ENCODE measurements around the gene CHRD. TPM values are rescaled to one million over a fixed set of nuclear protein-coding genes. Genes with fewer than 3 reads are reported as not detected.

CHRD gene
- polyA plus RNA-seq, 1 donor: 10.6 TPM

DNA sequence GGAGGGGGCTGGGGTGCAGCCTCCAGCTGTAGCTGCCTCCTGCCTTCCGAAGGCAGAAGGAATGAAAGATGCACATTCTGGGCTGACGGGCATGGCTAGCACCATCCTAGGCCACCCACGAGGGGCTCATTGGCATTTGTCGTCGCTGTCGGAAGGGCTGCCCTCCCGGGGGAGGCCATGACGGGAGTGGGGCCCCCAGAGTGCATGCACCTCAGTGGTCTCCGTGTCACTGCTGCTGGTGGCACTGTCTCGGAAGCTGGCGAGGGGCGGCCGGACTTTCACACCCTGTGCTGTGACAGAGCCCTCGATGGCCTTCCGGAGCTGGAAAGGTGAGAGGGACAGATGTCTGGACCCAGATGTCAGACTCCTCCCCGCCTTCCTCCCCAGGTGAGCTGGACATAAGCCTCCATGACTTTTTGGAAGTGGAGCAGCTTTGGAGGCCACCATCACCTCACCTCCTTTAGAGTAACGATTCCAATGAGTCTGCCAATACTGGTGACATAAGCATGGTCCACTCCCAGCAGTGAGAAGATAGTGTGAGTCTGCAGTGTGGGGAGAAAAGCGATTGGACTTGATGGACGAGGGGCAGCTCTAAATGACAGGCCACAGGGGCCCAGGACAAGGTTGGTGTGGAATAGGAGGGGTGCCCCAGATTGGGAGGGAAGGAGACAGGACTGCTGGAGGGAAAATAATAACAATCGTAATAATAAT is 33.2 kb upstream of the CHRD start:
- DNase-seq: no peak

DNA sequence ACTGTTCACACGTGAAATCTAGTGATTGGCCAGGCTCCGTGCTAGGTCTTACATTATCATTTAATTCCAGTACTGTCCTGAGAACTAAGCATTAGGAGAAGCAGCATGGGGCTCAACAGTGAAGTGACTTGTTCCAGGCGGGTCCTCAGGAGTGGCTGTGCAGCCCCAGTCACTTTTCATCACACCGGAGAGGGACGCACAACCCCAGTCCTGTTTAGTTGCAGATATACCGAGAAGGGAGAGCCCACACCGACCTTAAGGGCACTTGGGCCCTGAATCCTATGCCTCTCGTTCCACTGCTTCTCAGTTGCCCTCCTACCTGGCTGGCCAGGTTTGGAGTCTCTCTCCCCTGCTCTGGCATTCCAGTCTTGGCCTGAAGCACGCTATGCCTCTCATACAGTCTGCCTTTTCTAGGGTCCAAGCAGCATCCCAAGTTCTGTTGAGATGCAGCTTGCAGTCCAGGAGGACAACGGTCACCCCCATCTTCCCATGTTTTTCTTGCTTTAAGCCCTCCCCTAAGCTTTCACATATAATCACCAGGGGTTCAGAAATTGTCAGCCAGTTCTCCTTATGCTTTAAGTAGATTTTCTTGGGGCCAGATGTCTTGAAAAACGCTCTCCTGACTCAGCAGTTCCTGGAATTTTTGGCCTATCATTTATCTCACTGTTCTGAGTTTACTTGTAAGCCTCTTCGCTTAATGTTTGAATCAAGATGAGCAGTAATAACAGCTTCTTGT is 32.4 kb upstream of the CHRD start:
- no peak for DNase-seq

DNA sequence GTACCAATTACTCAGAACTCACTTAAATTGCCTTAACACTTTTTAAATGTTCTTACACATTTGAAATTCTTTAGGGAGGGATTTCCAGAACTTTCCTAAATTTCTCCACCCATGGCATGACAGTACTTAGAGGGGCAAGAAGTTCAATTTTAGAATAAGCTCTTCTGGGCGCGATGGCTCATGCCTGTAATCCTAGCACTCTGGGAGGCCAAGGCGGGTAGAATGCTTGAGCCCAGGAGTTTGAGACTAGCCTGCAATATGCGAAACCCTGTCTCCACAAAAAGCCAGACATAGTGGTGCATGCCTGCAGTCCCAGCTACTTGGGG is 31.8 kb upstream of the CHRD start:
- no peak for DNase-seq

DNA sequence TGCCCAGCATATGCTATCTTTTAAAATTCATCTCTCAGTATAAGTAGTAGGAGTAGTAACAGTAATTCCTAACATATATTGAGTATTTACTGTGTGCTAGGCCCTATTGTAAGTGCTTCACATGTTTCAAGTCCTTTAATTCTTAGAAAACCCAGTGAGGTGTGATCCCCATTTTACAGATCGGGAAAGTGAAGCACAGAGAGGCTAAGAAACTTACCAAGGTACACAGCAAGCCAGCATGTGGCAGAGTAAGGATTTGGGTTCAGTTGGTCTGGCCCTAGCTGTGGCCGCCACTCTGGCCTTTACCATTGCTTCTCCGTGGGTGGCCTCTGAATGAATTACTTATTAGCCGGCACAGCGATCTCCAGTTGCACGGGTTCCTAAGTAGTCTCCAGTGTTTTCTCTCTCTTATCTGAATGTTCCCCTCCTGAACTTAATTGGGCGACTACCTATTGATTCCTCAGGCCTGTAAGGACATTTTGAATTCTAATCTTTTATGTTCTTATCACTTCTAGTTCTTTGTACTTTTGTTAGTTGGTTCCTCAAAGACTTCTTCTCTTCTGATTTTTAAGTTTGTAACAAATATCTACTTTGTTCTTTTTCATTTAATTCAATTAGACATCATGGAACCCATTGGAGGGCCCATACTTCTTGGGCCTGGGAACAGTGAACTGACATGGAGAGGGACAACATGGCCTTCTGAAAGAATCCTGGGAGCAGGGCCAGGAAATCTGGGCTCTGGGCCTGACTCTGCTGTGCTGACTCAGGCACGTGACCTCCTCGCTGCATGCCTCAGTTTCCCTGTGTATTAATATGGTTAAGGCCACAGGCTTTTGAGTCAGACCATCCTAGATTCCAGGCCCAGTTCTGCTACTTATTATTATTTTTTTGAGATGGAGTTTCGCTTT is 30.0 kb upstream of the CHRD start:
- DNase-seq: no peak

DNA sequence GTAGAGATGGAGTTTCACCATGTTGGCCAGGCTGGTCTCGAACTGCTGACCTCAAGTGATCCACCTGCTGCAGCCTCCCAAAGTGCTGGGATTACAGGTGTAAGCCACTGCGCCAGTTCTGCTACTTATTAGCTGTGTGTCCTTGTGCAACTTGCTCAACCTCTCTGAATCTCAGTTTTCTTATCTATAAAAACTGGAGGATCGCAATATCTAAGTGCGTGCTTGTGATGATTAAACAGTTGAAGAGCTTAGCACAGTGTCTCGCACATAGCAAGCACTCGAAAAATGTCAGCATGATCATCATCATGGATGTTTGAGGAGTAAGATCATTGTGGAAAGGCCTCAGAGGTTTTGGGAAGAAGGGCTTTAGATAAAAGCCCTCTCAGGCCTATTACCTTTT is 29.2 kb upstream of the CHRD start:
- no peak for DNase-seq

DNA sequence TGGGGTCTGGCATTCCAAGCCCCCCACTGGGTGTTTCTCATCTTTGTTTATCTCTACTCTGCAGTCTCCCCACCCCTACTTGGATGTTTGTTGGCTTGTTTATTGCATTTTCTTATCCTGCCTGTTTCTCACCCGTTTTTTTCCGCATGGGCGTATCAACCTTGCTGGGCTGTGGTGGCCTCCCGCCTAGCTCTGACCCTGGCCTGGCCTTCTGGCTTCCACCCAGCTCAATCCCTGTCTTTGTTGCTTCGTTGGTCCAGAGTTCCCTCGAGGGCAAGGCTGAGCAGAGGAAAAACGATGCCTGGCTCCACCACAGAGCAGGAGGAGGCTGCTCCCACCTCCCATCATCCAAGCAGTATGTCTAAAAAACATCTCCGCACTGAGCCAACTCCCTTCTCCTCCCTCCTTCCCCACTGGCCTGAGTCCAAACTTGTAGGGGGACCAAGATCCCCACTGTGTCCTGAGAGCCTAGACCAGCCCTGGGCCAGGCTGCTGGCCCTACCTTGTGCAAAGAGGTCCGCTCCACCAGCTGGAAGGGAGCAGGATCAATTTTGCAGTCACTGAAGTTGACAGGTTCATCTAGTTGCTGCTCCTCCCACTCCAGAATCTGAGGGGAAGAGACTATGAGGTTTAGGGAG is 28.2 kb upstream of the CHRD start:
- DNase-seq: no peak

DNA sequence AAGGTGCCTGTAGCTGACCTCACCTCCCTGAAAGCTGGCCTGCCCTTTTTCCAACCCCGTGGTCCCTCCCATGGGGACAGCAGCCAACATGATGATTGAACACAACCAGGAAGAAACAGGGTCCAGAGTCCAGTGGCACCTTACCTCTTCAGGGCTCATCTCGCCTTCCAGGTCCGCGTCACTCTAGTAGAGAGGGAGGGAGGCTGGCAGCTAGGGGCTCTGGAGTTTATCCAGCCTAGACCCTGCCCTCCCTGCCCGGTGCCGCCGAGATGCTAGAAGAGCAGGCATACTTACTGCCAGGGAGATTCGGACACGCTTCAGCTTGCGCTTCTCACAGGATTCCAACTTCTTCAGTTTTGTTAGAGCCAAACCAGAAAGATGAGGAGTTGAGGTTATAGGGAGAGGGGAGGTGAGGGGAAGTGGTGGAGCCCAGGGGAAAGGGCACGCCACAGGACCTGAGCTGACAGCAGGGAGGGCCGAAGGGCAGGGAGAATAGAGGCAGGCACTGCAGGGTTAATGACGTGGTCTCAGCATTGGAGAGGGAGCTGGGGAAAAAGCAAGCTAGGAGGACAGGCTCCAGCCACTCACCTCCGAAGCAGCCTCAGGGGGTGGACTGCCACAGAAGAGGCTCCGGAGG is 27.6 kb upstream of the CHRD start:
- DNase-seq: no peak

DNA sequence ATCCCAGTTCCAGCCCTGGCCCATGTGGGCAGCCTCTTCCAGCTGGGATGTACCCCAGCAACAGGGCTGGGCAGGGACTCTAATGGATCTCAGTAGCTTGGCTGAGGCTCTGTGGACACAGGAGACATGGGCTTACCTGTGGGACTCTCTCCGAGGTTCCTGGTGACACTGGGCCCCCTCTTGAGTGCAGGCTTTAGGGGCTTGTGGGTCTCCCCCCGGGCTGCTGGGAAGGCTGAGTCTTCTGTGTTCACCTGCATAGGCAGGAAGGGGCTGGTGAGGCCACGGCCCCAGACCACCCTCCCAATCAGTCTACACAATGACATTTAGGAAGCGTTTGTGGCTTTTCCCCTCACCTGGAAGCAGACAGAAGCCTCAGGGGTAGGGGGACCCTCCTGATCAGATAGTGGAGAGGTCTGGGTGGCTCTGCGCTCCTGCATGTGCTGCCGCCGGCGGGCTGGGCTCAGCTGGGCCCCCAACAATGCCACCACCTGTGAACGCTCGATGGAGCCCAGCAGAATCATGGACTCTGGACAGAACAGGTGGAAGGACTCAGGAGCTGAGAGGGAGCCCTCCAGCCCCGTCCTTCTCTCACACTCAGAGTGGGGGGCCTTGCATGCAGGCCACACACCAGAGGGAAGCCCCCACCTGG is 26.8 kb upstream of the CHRD start:
- no peak for DNase-seq

DNA sequence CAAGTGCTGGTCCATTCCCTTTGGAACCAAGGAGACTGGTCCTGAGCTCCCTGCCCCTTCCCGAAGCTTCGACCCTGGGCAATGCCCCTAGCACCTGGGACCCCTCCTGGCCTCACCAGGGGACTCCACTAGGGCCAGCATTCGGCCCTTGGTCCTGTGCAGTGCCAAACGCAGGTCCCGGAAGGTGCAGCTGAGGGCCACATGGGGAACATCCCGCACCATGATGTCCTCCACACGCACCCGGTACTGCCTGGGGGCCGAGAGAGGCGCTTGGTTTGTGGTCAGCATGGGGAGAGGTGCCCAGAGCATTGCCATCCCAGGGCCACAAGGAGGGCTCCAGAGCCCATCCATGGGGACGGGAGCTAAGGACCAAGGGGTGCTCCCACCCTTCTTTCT is 26.3 kb upstream of the CHRD start:
- DNase-seq: no peak

DNA sequence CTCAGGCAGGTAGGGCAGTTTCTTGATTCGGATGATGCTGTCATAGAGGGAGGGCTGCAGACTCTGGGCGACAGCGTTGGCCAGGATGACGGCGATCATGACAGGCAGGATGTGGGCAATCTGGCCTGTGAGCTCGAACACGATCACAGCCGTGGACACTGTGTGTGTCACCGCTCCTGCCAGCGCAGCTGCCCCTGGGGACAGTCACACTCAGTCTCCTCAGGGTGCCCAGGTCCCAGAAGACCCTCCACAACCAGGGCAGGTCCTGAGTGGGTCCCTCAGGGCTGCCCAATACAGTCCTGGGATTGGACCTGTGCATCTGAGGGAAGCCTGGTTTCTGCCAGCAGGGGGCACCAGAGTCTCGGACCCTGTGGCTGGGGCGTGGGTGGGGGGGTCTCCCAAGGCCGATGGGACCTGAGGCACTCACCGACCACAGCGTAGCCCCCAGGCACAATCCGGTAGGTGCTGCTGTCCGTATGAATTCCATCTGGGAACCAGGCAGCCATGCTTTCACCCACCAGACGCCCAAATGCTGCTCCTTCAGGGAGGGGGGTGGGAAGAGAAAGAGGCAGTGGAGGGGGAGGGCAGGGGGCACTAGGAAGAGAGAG is 25.6 kb upstream of the CHRD start:
- no peak for DNase-seq

DNA sequence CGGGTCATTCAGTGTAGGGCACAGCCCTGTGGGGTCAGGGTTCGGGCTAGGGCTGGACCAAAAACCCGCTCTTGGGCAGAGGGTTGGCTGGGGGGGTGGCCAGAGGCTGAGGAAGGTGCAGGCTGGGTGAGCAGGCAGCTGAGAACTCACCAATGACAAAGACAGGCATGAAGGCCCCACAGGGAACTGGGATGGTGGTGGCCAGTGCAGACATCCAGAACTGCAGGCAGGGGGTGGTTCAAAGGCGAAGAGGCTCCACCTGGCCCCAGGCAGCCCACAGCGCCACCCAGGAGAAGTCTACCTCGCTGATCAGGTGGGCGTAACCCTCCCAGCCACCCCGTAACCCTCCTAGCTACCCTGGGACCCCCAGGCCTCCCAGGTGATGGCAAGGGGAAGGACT is 25.1 kb upstream of the CHRD start:
- no peak for DNase-seq

DNA sequence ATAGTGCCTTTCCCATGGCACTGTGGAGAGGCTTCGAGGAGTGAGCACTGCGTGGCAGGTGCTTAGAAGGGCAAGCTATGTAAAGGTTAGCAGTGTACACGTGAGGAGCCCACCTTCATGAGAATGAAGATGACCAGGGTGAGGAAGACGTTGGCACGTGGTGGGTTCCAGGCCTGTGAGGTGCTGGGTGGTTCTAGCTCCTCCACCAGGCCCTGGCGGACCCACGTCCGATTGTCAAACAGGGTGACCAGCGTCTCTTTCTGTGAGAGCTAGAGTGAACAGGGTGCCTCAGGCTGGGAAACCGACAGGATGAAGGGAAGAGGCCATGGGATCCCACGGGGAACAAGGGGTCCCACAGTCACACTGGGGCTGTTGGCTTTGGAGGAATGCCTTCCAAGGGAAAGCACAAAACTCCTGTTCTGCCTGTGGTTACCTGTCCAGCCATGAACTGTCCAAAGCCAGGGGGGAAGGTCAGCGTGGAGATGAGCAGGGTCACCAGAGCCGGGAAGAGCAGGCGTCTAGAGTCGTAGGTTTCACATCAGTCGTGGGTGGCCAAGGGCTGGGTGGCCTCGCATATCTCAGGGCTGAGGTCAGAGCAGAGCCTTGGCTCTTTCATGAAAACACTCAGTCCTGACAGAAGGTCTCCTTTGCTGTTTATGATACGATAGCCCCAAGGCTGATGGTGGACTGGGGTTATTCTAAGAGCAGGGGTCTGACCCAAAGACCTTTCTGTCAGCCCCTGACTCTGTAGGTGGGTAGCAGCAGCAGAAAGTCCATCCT is 24.4 kb upstream of the CHRD start:
- DNase-seq: no peak

DNA sequence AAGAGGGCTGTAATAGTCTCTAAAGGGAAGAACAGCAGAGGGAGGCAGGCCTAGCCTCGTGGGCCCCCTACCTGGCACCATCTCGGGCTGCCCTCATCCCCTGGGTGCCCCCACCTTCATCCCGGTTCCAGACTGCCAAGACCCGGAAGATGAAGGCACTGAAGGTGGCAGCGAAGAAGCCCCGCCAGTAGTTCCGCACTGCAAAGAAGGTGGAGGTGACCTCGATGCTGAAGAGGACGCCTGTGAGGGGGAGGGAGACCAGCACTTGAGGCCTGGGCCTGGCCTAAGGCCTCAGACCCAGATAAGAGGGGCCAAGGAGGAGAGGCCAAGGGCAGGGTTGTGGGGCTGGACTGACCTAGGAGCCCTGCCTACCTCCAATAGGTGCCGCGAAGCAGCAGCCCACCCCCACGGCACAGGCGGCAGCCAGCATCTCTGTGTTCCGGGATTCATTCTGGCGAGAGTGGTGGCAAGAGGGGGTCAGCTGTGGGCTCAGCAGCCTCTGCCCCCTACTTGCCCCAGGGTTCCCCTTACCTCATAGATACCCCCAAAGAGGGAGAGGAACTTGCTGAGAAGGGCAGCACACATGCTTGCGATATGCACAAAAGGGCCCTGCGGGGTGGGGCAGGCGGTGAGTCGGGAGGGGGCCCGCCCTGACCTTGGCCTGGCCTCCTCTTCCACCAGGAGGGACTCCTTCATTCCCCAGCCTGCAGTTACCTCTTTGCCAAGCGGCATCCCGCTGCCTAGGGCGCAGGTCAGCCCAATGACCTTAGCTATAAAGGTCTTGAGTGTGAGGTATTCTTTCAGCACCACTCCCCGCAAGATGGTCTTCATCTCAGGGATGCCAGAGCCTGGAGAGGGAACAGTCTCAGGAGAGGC is 22.4 kb upstream of the CHRD start:
- no peak for DNase-seq

DNA sequence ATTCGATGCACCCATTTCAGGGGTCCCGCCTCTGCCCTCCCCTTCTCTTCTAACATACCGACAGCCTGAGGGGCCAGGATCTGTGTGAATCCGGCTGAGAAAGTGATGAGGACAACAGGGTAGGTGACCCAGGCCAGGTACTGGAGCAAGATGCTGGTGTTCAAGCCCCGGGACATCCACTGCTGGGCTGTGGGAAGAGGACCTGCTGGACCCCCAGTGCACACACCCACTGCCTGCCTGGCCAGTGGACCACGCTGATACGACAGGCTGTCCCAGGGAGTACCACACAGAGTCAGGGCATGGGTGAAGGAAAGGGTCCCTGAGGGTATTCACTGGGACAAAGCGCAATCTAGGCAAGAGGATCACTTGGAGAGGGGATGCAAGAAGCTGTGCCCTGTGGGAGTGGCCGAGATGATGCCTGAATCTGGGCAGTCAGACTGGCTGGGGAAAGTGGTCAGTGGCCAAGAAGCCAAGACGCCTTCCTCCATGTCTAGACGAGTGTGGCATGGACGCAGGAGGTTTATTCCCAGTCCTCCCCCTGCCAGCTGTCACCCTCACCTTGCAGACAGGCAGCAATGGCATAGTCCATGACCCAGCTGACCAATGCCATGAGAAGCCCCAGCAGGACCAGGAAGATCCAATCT is 21.6 kb upstream of the CHRD start:
- DNase-seq: no peak

DNA sequence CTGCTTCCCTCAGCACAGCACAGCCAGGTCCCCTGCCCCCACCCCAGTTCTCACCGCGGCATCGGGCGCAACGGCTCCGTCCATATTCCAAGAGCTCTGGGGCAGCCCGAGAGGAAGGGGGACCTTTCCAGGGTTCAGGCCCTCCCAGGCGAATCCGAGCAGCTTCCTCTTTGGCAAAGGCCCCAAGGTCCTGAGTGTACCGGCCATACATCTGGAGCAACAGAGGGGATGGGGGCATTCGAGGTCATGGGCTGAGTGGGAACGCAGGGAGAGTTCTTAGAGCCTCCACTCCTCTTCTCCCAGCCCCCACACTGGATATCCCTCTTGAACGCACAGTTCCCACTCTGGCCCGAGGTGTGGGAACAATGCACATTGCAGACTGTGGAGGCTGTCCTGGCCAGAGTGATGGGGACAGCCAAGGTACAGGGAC is 20.9 kb upstream of the CHRD start:
- DNase-seq: no peak

DNA sequence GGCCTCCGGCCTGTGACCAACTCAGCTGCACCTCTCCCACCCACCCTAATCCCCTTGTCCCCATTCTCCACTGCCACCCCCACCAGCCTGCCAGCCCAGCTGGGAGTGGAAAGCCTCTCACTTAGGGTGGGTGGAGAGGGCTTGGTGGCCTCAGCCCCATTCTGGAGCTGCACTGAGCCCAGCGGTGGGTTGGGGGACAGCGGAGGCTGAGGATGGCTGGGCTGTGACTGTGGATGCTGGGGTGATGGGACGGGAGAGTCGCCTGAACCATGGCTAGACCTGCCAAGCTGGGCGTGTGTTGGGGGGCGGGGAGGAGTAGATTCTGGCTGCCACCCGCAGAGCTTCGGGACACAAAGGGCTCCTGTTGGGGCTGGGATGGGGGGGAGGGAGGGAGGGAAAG is 20.2 kb upstream of the CHRD start:
- no peak for DNase-seq

DNA sequence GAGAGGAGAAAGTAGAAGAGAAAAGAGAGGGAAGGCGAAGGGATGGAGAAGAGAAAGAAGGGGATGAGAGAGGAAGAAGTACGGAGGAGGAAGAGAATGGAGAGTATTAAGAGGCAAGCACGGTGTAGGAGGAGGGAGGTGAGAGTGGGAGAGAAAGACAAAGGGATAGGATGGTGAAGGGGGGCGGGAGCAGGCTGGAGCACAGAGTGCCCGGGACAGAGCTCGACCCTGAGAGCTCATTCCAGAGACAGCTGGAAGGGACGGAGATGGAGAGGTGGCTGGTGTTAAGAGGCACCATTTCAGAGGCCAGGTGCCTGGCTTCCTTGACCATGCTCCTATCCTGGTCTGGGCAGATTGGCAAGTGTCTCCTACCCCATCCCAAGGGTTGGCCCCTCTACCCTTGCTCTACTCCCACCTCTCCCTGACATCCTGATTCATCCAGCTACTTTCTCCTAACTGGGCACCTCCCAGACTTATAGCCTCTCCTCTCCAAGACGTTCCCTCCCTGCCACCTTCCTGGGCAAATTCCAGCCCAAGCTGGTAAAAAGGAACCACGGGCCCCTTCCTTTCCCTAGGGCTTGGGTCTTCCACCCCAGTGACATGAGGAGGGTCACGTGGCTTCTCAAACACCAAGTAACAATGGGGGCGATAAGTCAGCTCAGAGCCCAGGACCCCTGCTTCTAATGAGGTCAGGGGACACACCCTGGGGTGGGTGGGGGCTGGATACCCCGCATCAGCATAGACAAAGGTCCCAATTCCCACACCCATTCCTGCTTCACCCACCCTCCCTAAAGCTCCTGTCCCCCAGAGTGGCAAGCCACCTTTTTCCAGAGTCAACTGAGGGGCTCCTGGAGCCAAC is 19.6 kb upstream of the CHRD start:
- DNase-seq: no peak

Data from left kidney (tissue), 2 donors.